Lower leg skin (tissue), 3 donors: ENCODE results near the gene SLC7A10.

Source experiments
- POLR2A ChIP-seq, 2 donors: fragments of 450-650 bp; IDR thresholded peaks; one replicate each; pipeline ENCODE4 v1.6.1; 2016 to 2017; ENCODE audit warnings: antibody characterized with exemption in 2 of 2, mild to moderate bottlenecking in 1 of 2, moderate library complexity in 1 of 2
- TF ChIP-seq, protein P1 (sequence below), 3 donors: fragments of 450-650 bp; IDR thresholded peaks; one replicate each; pipeline ENCODE4 v1.5.1; 2016; ENCODE audit warnings: antibody characterized with exemption in 3 of 3, mild to moderate bottlenecking in 3 of 3, moderate library complexity in 2 of 3

DNA sequence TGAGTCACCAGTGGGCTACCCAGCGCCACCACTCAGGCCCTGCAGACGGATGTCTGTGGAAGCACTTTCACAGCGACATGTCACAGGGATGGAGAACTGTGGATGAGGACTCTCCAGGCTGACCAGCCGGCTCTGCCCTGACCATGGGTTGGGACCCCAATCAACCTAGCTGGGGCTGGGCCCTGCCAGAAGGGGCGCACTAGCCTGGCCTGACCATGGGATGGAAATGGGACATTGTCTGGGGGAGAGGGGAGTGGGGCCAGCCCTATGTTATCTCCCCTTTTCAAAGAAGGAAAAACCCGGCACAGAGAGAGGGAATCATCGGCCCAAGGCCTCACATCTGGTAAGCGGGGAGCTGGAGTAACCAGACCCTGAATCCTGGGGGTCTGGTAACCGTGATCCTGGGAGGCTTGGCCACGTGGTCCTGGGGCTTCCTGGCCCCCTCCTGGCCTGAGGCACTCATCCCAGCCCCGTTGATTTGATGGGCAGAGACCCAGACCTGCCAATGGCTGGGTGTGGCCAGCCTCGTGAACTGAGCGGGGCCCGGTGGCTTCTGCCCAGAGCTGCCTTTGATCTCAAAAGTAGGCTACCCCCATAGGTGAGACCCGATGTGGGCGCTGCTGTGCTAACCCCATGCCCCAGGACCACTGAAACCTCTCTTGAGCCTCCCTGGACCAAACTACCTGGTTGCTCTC, 11.2 kb upstream of the SLC7A10 start:
- TF ChIP-seq, protein P1, sequence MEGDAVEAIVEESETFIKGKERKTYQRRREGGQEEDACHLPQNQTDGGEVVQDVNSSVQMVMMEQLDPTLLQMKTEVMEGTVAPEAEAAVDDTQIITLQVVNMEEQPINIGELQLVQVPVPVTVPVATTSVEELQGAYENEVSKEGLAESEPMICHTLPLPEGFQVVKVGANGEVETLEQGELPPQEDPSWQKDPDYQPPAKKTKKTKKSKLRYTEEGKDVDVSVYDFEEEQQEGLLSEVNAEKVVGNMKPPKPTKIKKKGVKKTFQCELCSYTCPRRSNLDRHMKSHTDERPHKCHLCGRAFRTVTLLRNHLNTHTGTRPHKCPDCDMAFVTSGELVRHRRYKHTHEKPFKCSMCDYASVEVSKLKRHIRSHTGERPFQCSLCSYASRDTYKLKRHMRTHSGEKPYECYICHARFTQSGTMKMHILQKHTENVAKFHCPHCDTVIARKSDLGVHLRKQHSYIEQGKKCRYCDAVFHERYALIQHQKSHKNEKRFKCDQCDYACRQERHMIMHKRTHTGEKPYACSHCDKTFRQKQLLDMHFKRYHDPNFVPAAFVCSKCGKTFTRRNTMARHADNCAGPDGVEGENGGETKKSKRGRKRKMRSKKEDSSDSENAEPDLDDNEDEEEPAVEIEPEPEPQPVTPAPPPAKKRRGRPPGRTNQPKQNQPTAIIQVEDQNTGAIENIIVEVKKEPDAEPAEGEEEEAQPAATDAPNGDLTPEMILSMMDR (IDR thresholded peaks at IDR 0.05): no peak
- no peak for TF ChIP-seq POLR2A (IDR thresholded peaks at IDR 0.05)
